HCT116 (cell line): ENCODE results near the gene CSTF2T.

ENCODE experiments used
- CEBPB ChIP-seq: IDR thresholded peaks from 2 replicates; pipeline ENCODE4 v1.6.1; 2012; ENCODE audit warnings: low read depth
- CTCF ChIP-seq, 3 experiments: fragments of 200-600 bp in 1 of 3; sonication (generic) in 1 of 3; IDR thresholded peaks in 2 of 3; conservative IDR thresholded peaks in 1 of 3; 2 replicates each; pipeline ENCODE4 v1.5.1; 2012 to 2017; ENCODE audit warnings: low read depth in 2 of 3, low read length in 2 of 3, antibody characterized with exemption in 1 of 3, borderline replicate concordance in 1 of 3, control low read depth in 1 of 3, mild to moderate bottlenecking in 1 of 3, mixed read lengths in 1 of 3, mixed run types in 1 of 3, moderate library complexity in 1 of 3; ENCODE audit not compliant: insufficient read depth in 1 of 3
- EZH2 ChIP-seq: fragments of 200-600 bp; sonication (generic); IDR thresholded peaks from 2 replicates; pipeline ENCODE4 v1.6.1; 2017; ENCODE audit warnings: antibody characterized with exemption, mixed run types
- EZH2phosphoT487 ChIP-seq: fragments of 200-600 bp; IDR thresholded peaks from 2 replicates; pipeline ENCODE4 v1.6.1; 2018; ENCODE audit warnings: antibody characterized with exemption, borderline replicate concordance
- POLR2A ChIP-seq: IDR thresholded peaks from 2 replicates; pipeline ENCODE4 v1.7.0; 2011; ENCODE audit warnings: borderline replicate concordance; ENCODE audit not compliant: insufficient read depth, insufficient read length; ENCODE audit errors: extremely low read depth
- POLR2AphosphoS5 ChIP-seq: IDR thresholded peaks from 2 replicates; pipeline ENCODE4 v1.6.1; 2011; ENCODE audit warnings: mild to moderate bottlenecking, low read depth, low read length, moderate library complexity
- RAD21 ChIP-seq: IDR thresholded peaks from 2 replicates; pipeline ENCODE4 v1.6.1; 2012; ENCODE audit warnings: low read depth, mild to moderate bottlenecking
- REST ChIP-seq: IDR thresholded peaks from 2 replicates; pipeline ENCODE4 v1.6.1; 2012; ENCODE audit warnings: low read depth
- YY1 ChIP-seq: IDR thresholded peaks from 2 replicates; pipeline ENCODE4 v1.6.1; 2011; ENCODE audit warnings: low read length, low read depth, moderate library complexity, mild to moderate bottlenecking; ENCODE audit not compliant: insufficient replicate concordance; ENCODE audit errors: extremely low read depth

- TF ChIP-seq CTCF (IDR thresholded peaks at IDR 0.05 in 2 of 3, conservative IDR thresholded peaks at IDR 0.05 in 1 of 3; ENCODE audit: borderline replicate concordance in 1 of 3, insufficient read depth in 1 of 3, low read depth in 2 of 3, low read length in 2 of 3) (no peak), POLR2AphosphoS5 (peak; percentile 83), YY1 (peak; percentile 95), POLR2A (peak; percentile 32), EZH2 (no peak), REST (no peak), EZH2phosphoT487 (no peak), CEBPB (0 out of 2 replicates have a peak, but pooled peaks have one; percentile 22), RAD21 (no peak)
These were observed at the start of gene CSTF2T for GRCh38 chr10:51699475-51700227.
